NT2/D1 (cell line): Measurements from ENCODE around the gene TCAF1.
"Not testable (repeated sequence)": the region's sequence is repeated elsewhere in the genome, so short reads cannot be mapped to it uniquely, and the experiment has no call there.

Experiments used
- YY1 ChIP-seq: IDR thresholded peaks from 2 replicates; pipeline ENCODE4 v1.6.1; 2011; ENCODE audit not compliant: insufficient read length, insufficient read depth
- ZNF274 ChIP-seq: IDR thresholded peaks from 2 replicates; pipeline ENCODE4 v1.6.1; 2011; ENCODE audit warnings: mild to moderate bottlenecking, low read depth, low read length

DNA sequence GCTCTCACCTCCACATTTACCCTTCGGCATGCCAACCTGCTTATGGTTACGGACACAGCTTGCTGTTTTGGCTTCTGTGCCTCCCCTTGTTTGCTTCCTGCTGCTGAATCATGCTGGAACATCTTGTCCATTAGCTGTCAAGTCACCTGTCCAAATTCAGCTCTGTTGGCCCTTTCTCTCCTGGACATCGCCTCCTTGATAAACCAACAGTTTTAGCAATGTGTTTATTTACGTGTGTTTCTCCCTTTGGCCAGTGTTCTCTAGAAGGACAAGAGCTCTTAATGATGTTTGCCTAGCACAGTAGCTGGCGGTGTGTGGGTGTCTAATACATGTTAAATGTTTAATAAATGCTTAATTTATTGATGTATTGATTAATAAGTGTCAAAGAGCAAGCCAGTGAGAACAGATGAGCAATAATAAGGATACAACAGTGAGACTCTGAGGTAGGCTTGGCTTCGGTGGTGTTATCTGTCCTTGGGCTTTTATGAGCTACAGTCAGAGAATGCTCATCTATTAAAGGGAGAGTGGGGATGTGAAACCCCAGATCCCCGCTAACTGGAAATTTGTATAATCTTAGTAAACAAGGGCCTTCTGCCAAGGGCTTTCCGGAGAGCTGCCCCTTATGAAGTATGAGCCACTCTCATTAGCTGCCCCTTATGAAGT, 85.4 kb downstream of the TCAF1 start:
- not testable (repeated sequence) for TF ChIP-seq YY1, ZNF274
